ENCODE data around the gene WDR49. TPM values are rescaled to one million over a fixed set of nuclear protein-coding genes. Genes with fewer than 3 reads are reported as not detected.

WDR49 gene
- total RNA-seq, 1 experiment from 2014 or later, result 0.34 TPM

- no TSS peak for BruUV-seq (replicated peaks)
Observed at GRCh38 chr3:167491621-167492020, 162.1 kb downstream of the WDR49 start.

More at GRCh38 chr3:167491621-167492020, 162.1 kb downstream of the WDR49 start:
- RAD21 ChIA-PET (ENCODE audit: low non-redundant PET in 1 of 2, low total read pairs in 2 of 2, uncharacterized antibody in 2 of 2, unreplicated experiment in 2 of 2), result no interaction called here
- Histone ChIP-seq H3K27me3 (ENCODE audit: insufficient read depth, low read length) (no peaks in the 10 kb centered on the region), H4K20me1 (ENCODE audit: insufficient read depth) (no peaks in the 10 kb centered on the region), H3K4me1 (ENCODE audit: control insufficient read depth in 1 of 2, insufficient read depth in 2 of 2, low read length in 2 of 2) (no peaks in the 10 kb centered on the region), H3K79me2 (ENCODE audit: insufficient read depth, low read length) (no peaks in the 10 kb centered on the region), H3K9me2 (ENCODE audit: insufficient read depth) (no peaks in the 10 kb centered on the region), H3K9me3 (ENCODE audit: control insufficient read depth in 1 of 2, insufficient read depth in 1 of 2, low read depth in 1 of 2, low read length in 2 of 2) (no peaks in the 10 kb centered on the region), H3K4me3 (replicated peaks in 1 of 2; ENCODE audit: low read depth in 1 of 2, low read length in 2 of 2) (no peak overlapping the region), H3K27ac (ENCODE audit: low read depth, low read length) (no peak overlapping the region), H2AFZ (ENCODE audit: low read depth, low read length, poor library complexity, severe bottlenecking) (no peak overlapping the region), H3K9ac (ENCODE audit: low read length) (no peak overlapping the region), H3K36me3 (ENCODE audit: control insufficient read depth in 1 of 2, insufficient read depth in 2 of 2, low read length in 2 of 2) (no peaks in the 10 kb centered on the region), H3K4me2 (ENCODE audit: low read length) (no peak overlapping the region)
- POLR2A ChIA-PET, result interaction anchor here (0.9 kb wide), 1 partner anchor 25 kb away, joined by 3 read pairs; no protein-coding TSS in a partner anchor
- no peak for DNase-seq (ENCODE audit: low read depth, low spot score)
- TF ChIP-seq CEBPB (IDR thresholded peaks at IDR 0.05; ENCODE audit: low read depth), result no peak
- TF ChIP-seq REST (IDR thresholded peaks at IDR 0.05; ENCODE audit: low read depth), result no peak
- ATAC-seq, result no peak
- CTCF ChIA-PET, result no interaction called here
- intact Hi-C loops (cut with micrococcal nuclease), result no loop called here
